ENCODE results near the gene DNAH2. TPM values are rescaled to one million over a fixed set of nuclear protein-coding genes. Genes with fewer than 3 reads are reported as not detected.

DNAH2 gene
- total RNA-seq, 1 donor from 2014 or later, result 0.07 TPM

GRCh38 chr17:7838090-7839075 is 120.8 kb downstream of the DNAH2 start:
- DNase-seq (ENCODE audit: low read depth, low spot score), result no peak

GRCh38 chr17:7839190-7839875 is 121.8 kb downstream of the DNAH2 start:
- DNase-seq (ENCODE audit: low read depth, low spot score), result no peak

- no peak for DNase-seq (ENCODE audit: low read depth, low spot score)
Observed at GRCh38 chr17:7839876-7840261, 122.3 kb downstream of the DNAH2 start.

GRCh38 chr17:7840441-7840840 is 122.9 kb downstream of the DNAH2 start:
- DNase-seq (ENCODE audit: low read depth, low spot score), result no peak

GRCh38 chr17:7840875-7841274 is 123.3 kb downstream of the DNAH2 start:
- DNase-seq (ENCODE audit: low read depth, low spot score), result no peak

- no peak for DNase-seq (ENCODE audit: low read depth, low spot score)
Observed at GRCh38 chr17:7841396-7841914, 123.9 kb downstream of the DNAH2 start.

- DNase-seq (ENCODE audit: low read depth, low spot score), result no peak
Observed at GRCh38 chr17:7841915-7842379, 124.4 kb downstream of the DNAH2 start.

- peak; percentile 90 for DNase-seq (ENCODE audit: low read depth, low spot score)
Observed at GRCh38 chr17:7842380-7843256, 125.1 kb downstream of the DNAH2 start.

- no peak for DNase-seq (ENCODE audit: low read depth, low spot score)
Observed at GRCh38 chr17:7843257-7843535, 125.7 kb downstream of the DNAH2 start.

- DNase-seq (ENCODE audit: low read depth, low spot score), result peak; percentile 78
Observed at GRCh38 chr17:7843536-7844291, 126.2 kb downstream of the DNAH2 start.

- DNase-seq (ENCODE audit: low read depth, low spot score), result peak; percentile 87
Observed at GRCh38 chr17:7844292-7845154, 127.0 kb downstream of the DNAH2 start.

- no peak for DNase-seq (ENCODE audit: low read depth, low spot score)
Observed at GRCh38 chr17:7845359-7846062, 128.0 kb downstream of the DNAH2 start.

GRCh38 chr17:7846063-7846735 is 128.7 kb downstream of the DNAH2 start:
- DNase-seq (ENCODE audit: low read depth, low spot score), result no peak

GRCh38 chr17:7846765-7847661 is 129.5 kb downstream of the DNAH2 start:
- no peak for DNase-seq (ENCODE audit: low read depth, low spot score)

- DNase-seq (ENCODE audit: low read depth, low spot score), result no peak
Observed at GRCh38 chr17:7848131-7848579, 130.6 kb downstream of the DNAH2 start.

GRCh38 chr17:7848739-7849129 is 131.2 kb downstream of the DNAH2 start:
- no peak for DNase-seq (ENCODE audit: low read depth, low spot score)

GRCh38 chr17:7849130-7849750 is 131.7 kb downstream of the DNAH2 start:
- DNase-seq (ENCODE audit: low read depth, low spot score), result no peak

All from pulmonary artery endothelial cell (primary cell).